ENCODE data around the gene UST.
A peak's percentile ranks its signal among the peaks of the same experiment; 100 is the strongest.

Gene UST

DNA sequence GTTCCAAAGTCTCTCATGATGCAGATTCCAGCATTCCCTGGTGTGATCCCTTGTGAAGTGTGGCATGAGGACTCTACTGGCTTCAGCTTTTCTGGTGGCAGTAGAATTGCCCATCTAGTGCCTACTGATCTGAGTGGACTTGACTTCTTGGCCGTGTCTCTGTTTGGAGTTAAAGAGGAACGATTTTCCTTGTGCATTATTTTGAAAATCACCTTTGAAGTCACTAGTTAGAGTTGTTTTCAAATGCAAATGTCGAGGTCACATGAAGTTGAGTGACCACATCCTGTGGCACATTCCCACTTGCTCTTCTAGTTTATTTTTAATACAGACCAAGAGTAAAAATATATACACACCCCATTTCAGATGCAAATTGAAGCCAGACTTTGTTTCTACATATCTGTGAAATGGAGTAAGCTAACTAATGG is 300.0 kb downstream of the UST start:
- Histone ChIP-seq H2BK120ac (ENCODE audit: low read depth, low read length) (no peak overlapping the region), H3K4me1 (ENCODE audit: control insufficient read depth, low read depth, low read length) (no peaks in the 10 kb centered on the region), H3K4me2 (ENCODE audit: low read length) (no peak overlapping the region), H3K79me2 (ENCODE audit: control insufficient read depth, insufficient read depth, low read length) (no peaks in the 10 kb centered on the region), H3K36me3 (ENCODE audit: control insufficient read depth, insufficient read depth, low read length) (no peaks in the 10 kb centered on the region), H3K27me3 (ENCODE audit: insufficient read depth, low read length, poor library complexity) (no peaks in the 10 kb centered on the region), H3K4me3 (ENCODE audit: low read length) (no peak overlapping the region), H3K4ac (ENCODE audit: low read depth, low read length) (no peak overlapping the region), H4K5ac (ENCODE audit: low read length) (no peak overlapping the region), H2AK5ac (ENCODE audit: low read length) (no peak overlapping the region), H3K9ac (ENCODE audit: low read length) (no peak overlapping the region), H2BK15ac (replicated peaks; ENCODE audit: low read depth) (no peak overlapping the region), H2BK5ac (ENCODE audit: low read length) (no peak overlapping the region), H4K8ac (ENCODE audit: low read depth, low read length) (no peak overlapping the region), H3K27ac (ENCODE audit: low read depth, low read length) (no peak overlapping the region), H3K56ac (ENCODE audit: low read length) (no peak overlapping the region), H3K79me1 (ENCODE audit: low read length) (no peaks in the 10 kb centered on the region), H3K23ac (ENCODE audit: low read length) (no peak overlapping the region), H3K18ac (ENCODE audit: low read length) (no peak overlapping the region)
- peak; percentile 20 for DNase-seq
- no CpG with 5 or more reads among the region's 3 CpGs for WGBS (ENCODE audit: extremely low coverage, insufficient coverage, low lambda C conversion rate)

DNA sequence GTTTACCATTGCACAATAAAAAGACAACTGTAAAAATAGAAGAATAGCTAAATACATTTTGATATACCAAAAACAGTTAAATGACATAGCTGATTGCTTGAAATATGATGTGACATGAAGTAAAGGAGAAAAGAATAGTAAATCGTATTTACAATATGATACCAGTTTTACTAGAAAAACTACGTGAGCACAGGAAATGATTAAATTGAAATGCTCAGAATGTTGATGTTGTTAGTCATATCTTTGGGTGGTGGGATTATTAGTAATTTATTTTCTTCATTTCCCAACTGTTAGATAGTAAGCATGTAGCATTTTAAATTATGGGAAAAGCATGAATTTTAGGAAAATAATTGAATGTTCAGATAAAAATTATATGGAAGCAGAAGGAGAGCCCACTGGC is 302.4 kb downstream of the UST start:
- H3K79me1 ChIP-seq (ENCODE audit: low read length) = no peaks in the 10 kb centered on the region

DNA sequence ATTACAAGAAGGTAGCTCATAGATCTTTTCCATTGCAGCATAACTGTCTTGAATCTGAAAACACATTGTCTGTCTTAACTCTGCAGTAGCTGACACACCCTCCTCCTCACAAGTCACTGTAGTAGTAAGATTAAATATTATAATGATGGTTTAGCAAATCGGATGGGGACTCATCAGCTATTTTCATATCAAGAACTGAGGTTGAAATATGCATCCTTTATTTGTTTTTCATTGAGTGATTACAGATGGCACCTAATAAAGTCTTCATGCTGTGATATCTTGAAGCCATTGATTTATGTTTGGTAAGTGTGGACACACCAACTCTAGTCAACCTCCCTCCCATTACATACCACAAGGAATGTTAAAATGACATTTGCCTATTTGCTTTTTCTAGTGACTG is 303.3 kb downstream of the UST start:
- no peak overlapping the region for H3K23ac ChIP-seq (ENCODE audit: low read length)
- no peak overlapping the region for H3K27ac ChIP-seq (ENCODE audit: low read depth, low read length)
- H3K9ac ChIP-seq (ENCODE audit: low read length) = no peak overlapping the region
- no CpG with 5 or more reads among the region's 1 CpG for WGBS (ENCODE audit: extremely low coverage, insufficient coverage, low lambda C conversion rate)
- no peak for DNase-seq
- H3K36me3 ChIP-seq (ENCODE audit: control insufficient read depth, insufficient read depth, low read length) = no peaks in the 10 kb centered on the region
- H3K79me1 ChIP-seq (ENCODE audit: low read length) = no peaks in the 10 kb centered on the region
- no peaks in the 10 kb centered on the region for H3K4me1 ChIP-seq (ENCODE audit: control insufficient read depth, low read depth, low read length)
- no peak overlapping the region for H2BK5ac ChIP-seq (ENCODE audit: low read length)
- H3K79me2 ChIP-seq (ENCODE audit: control insufficient read depth, insufficient read depth, low read length) = no peaks in the 10 kb centered on the region
- no peak overlapping the region for H2BK120ac ChIP-seq (ENCODE audit: low read depth, low read length)
- no peak overlapping the region for H3K4ac ChIP-seq (ENCODE audit: low read depth, low read length)
- H4K5ac ChIP-seq (ENCODE audit: low read length) = no peak overlapping the region
- H2AK5ac ChIP-seq (ENCODE audit: low read length) = no peak overlapping the region
- no peak overlapping the region for H4K8ac ChIP-seq (ENCODE audit: low read depth, low read length)
- no peak overlapping the region for H3K4me2 ChIP-seq (ENCODE audit: low read length)
- H3K4me3 ChIP-seq (ENCODE audit: low read length) = no peak overlapping the region
- H3K56ac ChIP-seq (ENCODE audit: low read length) = no peak overlapping the region
- H3K27me3 ChIP-seq (ENCODE audit: insufficient read depth, low read length, poor library complexity) = no peaks in the 10 kb centered on the region
- no peak overlapping the region for H3K18ac ChIP-seq (ENCODE audit: low read length)
- no peak overlapping the region for H2BK15ac ChIP-seq (replicated peaks; ENCODE audit: low read depth)

More for the DNA sequence above, 302.4 kb downstream of the UST start:
- no peak for DNase-seq
- no peak overlapping the region for H4K5ac ChIP-seq (ENCODE audit: low read length)
- no peak overlapping the region for H3K27ac ChIP-seq (ENCODE audit: low read depth, low read length)
- H3K18ac ChIP-seq (ENCODE audit: low read length) = no peak overlapping the region
- no peak overlapping the region for H3K23ac ChIP-seq (ENCODE audit: low read length)
- H2BK5ac ChIP-seq (ENCODE audit: low read length) = no peak overlapping the region
- H3K4ac ChIP-seq (ENCODE audit: low read depth, low read length) = no peak overlapping the region
- H3K4me2 ChIP-seq (ENCODE audit: low read length) = no peak overlapping the region
- no peak overlapping the region for H2AK5ac ChIP-seq (ENCODE audit: low read length)
- no peaks in the 10 kb centered on the region for H3K27me3 ChIP-seq (ENCODE audit: insufficient read depth, low read length, poor library complexity)
- H3K79me2 ChIP-seq (ENCODE audit: control insufficient read depth, insufficient read depth, low read length) = no peaks in the 10 kb centered on the region
- H3K4me3 ChIP-seq (ENCODE audit: low read length) = no peak overlapping the region
- 100% methylated on average over 2 of the region's 2 CpGs for WGBS (ENCODE audit: extremely low coverage, insufficient coverage, low lambda C conversion rate)
- H2BK120ac ChIP-seq (ENCODE audit: low read depth, low read length) = no peak overlapping the region
- H3K36me3 ChIP-seq (ENCODE audit: control insufficient read depth, insufficient read depth, low read length) = no peaks in the 10 kb centered on the region
- H3K56ac ChIP-seq (ENCODE audit: low read length) = no peak overlapping the region
- no peak overlapping the region for H4K8ac ChIP-seq (ENCODE audit: low read depth, low read length)
- no peak overlapping the region for H3K9ac ChIP-seq (ENCODE audit: low read length)
- H3K4me1 ChIP-seq (ENCODE audit: control insufficient read depth, low read depth, low read length) = no peaks in the 10 kb centered on the region
- no peak overlapping the region for H2BK15ac ChIP-seq (replicated peaks; ENCODE audit: low read depth)

DNA sequence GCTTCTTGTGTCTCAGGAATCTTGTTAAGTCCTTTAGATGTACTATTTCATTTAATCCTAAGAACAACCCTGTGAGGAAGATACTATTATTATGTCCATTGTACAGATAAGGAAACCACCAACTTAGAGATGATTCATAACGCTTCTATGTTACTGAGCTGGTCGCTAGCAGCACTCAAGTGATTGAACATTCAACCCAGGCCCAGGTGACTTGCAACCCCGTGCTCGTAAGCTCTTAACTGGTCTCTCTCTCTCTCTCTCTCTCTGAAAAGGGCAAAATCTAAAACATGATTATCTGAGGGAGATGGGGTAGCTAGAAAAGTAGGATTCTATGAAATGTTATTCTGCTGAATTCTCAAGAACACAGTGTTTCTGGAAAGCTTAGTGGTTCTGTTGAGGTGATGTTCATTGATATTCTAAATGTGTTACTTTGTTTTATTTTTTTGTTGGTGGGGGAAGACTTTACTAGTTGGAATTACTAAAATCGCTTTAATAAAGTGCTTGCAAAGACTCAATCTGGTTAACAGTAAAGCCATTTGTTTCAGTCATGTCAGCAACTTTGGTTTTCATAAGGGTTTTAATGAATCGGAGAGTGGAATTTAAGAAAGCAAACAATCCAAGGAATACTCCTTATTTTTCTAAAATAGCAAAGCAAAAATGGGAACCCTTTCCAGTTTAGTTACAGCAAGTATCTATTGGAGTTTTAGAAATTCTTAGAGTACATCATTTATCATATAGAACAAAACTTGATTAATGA is 305.7 kb downstream of the UST start:
- Histone ChIP-seq H3K23ac (ENCODE audit: low read length) (no peak overlapping the region), H2BK120ac (ENCODE audit: low read depth, low read length) (no peak overlapping the region), H3K4ac (ENCODE audit: low read depth, low read length) (no peak overlapping the region), H4K8ac (ENCODE audit: low read depth, low read length) (no peak overlapping the region), H3K4me1 (ENCODE audit: control insufficient read depth, low read depth, low read length) (no peaks in the 10 kb centered on the region), H2BK15ac (replicated peaks; ENCODE audit: low read depth) (no peak overlapping the region), H3K56ac (ENCODE audit: low read length) (no peak overlapping the region), H3K79me1 (ENCODE audit: low read length) (no peaks in the 10 kb centered on the region), H3K4me2 (ENCODE audit: low read length) (no peak overlapping the region), H3K27me3 (ENCODE audit: insufficient read depth, low read length, poor library complexity) (no peaks in the 10 kb centered on the region), H2BK5ac (ENCODE audit: low read length) (no peak overlapping the region), H3K36me3 (ENCODE audit: control insufficient read depth, insufficient read depth, low read length) (no peaks in the 10 kb centered on the region), H3K9ac (ENCODE audit: low read length) (no peak overlapping the region), H3K27ac (ENCODE audit: low read depth, low read length) (no peak overlapping the region), H3K4me3 (ENCODE audit: low read length) (no peak overlapping the region), H2AK5ac (ENCODE audit: low read length) (no peak overlapping the region), H3K79me2 (ENCODE audit: control insufficient read depth, insufficient read depth, low read length) (no peaks in the 10 kb centered on the region), H3K18ac (ENCODE audit: low read length) (no peak overlapping the region), H4K5ac (ENCODE audit: low read length) (no peak overlapping the region)
- no peak for DNase-seq
- WGBS (ENCODE audit: extremely low coverage, insufficient coverage, low lambda C conversion rate) = no CpG with 5 or more reads among the region's 6 CpGs

DNA sequence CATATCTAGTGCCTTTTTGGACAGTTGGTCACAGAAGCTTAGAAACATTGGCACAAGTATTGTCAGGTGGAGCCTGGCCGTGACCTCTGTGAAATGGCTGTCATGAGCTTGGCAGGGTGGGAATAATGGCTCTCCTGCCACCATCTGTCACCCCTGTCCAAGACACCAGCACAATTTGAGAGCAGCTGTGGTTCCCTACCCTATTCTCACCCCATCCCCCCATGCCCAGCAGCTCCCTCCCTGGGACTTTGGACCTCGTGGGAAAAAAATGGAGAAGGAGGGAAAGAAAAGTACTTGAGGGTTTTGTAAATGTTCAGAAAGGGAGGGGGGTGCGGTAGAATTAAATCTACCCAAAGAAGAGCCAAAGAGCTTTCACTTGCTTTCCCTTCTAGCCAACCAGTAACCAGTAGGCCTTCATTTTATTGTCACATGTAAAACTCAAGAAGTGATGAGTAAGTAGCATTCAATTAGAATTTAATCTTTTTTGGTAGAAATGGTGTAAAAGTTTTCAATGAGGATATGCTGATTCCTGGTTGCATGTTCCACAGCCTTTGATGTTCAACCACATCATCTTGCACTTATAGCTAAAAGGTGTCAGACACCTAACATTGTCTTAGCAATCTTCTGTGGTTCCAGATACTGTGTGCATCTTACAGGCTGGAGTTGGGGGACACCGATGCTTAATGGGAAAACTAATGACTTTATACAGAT is 307.2 kb downstream of the UST start:
- Histone ChIP-seq H2AK5ac (ENCODE audit: low read length) (no peak overlapping the region), H3K79me2 (ENCODE audit: control insufficient read depth, insufficient read depth, low read length) (no peaks in the 10 kb centered on the region), H3K27me3 (ENCODE audit: insufficient read depth, low read length, poor library complexity) (no peaks in the 10 kb centered on the region), H2BK120ac (ENCODE audit: low read depth, low read length) (no peak overlapping the region), H3K56ac (ENCODE audit: low read length) (no peak overlapping the region), H2BK15ac (replicated peaks; ENCODE audit: low read depth) (no peak overlapping the region), H3K9ac (ENCODE audit: low read length) (no peak overlapping the region), H3K4ac (ENCODE audit: low read depth, low read length) (no peak overlapping the region), H3K36me3 (ENCODE audit: control insufficient read depth, insufficient read depth, low read length) (no peaks in the 10 kb centered on the region), H3K18ac (ENCODE audit: low read length) (no peak overlapping the region), H3K4me2 (ENCODE audit: low read length) (no peak overlapping the region), H4K5ac (ENCODE audit: low read length) (no peak overlapping the region), H3K4me1 (ENCODE audit: control insufficient read depth, low read depth, low read length) (no peaks in the 10 kb centered on the region), H3K23ac (ENCODE audit: low read length) (no peak overlapping the region), H4K8ac (ENCODE audit: low read depth, low read length) (no peak overlapping the region), H3K4me3 (ENCODE audit: low read length) (no peak overlapping the region), H3K27ac (ENCODE audit: low read depth, low read length) (no peak overlapping the region), H2BK5ac (ENCODE audit: low read length) (no peak overlapping the region), H3K79me1 (ENCODE audit: low read length) (no peaks in the 10 kb centered on the region)
- no CpG with 5 or more reads among the region's 4 CpGs for WGBS (ENCODE audit: extremely low coverage, insufficient coverage, low lambda C conversion rate)
- no peak for DNase-seq

Measured in mesendoderm (in vitro differentiated cells).